ENCODE measurements around the gene ALOX12B. TPM values are rescaled to one million over a fixed set of nuclear protein-coding genes. Genes with fewer than 3 reads are reported as not detected.

The ALOX12B gene
- total and polyA plus RNA-seq, 2 of the 13 experiments (the other 11 are each of a cell fraction or from before 2014, with no cell fraction given): 0.13 TPM; not detected in 1

GRCh38 chr17:8079291-8080207, 8.0 kb downstream of the ALOX12B start (continued):
- TF ChIP-seq FOXO4 (CRISPR knock-in tag; conservative IDR thresholded peaks at IDR 0.05) (no peak), ZNF772 (CRISPR knock-in tag; IDR thresholded peaks at IDR 0.05) (no peak), KAT7 (CRISPR knock-in tag; IDR thresholded peaks at IDR 0.05; ENCODE audit: borderline replicate concordance) (no peak), ONECUT2 (CRISPR knock-in tag; IDR thresholded peaks at IDR 0.05) (no peak), ZBTB37 (CRISPR knock-in tag; IDR thresholded peaks at IDR 0.05) (no peak), NCOR1 (IDR thresholded peaks at IDR 0.05; ENCODE audit: borderline replicate concordance, low read length) (peak; percentile 65; the same call in 1 of the 2 replicates), BRD4 (CRISPR knock-in tag; IDR thresholded peaks at IDR 0.05) (no peak), CHD4 (IDR thresholded peaks at IDR 0.05; ENCODE audit: borderline replicate concordance, low read length) (no peak), JUN (CRISPR knock-in tag; IDR thresholded peaks at IDR 0.05) (no peak), ISL2 (CRISPR knock-in tag; IDR thresholded peaks at IDR 0.05) (no peak), PAXIP1 (CRISPR knock-in tag; conservative IDR thresholded peaks at IDR 0.05) (peak; percentile 51), ZFP1 (CRISPR knock-in tag; IDR thresholded peaks at IDR 0.05) (no peak), ZNF33B (CRISPR knock-in tag; IDR thresholded peaks at IDR 0.05) (no peak), FOXO1 (CRISPR knock-in tag; IDR thresholded peaks at IDR 0.05) (peak; percentile 7; the same call in 1 of the 2 replicates)
- TF ChIP-seq, protein P1, sequence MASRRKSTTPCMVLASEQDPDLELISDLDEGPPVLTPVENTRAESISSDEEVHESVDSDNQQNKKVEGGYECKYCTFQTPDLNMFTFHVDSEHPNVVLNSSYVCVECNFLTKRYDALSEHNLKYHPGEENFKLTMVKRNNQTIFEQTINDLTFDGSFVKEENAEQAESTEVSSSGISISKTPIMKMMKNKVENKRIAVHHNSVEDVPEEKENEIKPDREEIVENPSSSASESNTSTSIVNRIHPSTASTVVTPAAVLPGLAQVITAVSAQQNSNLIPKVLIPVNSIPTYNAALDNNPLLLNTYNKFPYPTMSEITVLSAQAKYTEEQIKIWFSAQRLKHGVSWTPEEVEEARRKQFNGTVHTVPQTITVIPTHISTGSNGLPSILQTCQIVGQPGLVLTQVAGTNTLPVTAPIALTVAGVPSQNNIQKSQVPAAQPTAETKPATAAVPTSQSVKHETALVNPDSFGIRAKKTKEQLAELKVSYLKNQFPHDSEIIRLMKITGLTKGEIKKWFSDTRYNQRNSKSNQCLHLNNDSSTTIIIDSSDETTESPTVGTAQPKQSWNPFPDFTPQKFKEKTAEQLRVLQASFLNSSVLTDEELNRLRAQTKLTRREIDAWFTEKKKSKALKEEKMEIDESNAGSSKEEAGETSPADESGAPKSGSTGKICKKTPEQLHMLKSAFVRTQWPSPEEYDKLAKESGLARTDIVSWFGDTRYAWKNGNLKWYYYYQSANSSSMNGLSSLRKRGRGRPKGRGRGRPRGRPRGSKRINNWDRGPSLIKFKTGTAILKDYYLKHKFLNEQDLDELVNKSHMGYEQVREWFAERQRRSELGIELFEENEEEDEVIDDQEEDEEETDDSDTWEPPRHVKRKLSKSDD (CRISPR knock-in tag; IDR thresholded peaks at IDR 0.05; ENCODE audit: low read depth): peak; percentile 53; the same call in 1 of the 2 replicates
- TF ChIP-seq, protein P2, sequence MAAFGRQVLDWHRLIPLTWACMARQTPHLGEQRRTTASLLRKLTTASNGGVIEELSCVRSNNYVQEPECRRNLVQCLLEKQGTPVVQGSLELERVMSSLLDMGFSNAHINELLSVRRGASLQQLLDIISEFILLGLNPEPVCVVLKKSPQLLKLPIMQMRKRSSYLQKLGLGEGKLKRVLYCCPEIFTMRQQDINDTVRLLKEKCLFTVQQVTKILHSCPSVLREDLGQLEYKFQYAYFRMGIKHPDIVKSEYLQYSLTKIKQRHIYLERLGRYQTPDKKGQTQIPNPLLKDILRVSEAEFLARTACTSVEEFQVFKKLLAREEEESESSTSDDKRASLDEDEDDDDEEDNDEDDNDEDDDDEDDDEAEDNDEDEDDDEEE (CRISPR knock-in tag; IDR thresholded peaks at IDR 0.05): no peak
- TF ChIP-seq, protein P3, sequence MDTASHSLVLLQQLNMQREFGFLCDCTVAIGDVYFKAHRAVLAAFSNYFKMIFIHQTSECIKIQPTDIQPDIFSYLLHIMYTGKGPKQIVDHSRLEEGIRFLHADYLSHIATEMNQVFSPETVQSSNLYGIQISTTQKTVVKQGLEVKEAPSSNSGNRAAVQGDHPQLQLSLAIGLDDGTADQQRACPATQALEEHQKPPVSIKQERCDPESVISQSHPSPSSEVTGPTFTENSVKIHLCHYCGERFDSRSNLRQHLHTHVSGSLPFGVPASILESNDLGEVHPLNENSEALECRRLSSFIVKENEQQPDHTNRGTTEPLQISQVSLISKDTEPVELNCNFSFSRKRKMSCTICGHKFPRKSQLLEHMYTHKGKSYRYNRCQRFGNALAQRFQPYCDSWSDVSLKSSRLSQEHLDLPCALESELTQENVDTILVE (CRISPR knock-in tag; IDR thresholded peaks at IDR 0.05): no peak; the same call in 1 of the 2 replicates

Data from HepG2 (cell line).